Activated CD4-positive, CD25-positive, alpha-beta regulatory T cell treated with anti-CD3 and anti-CD28 coated beads, Interleukin-2, amount 50 U/mL, for 24 hours (primary cell): ENCODE data around the gene PRKAR1B.

Experiments used
- ATAC-seq, 2 donors: fragments of 150-1000 bp; cut with Tn5 transposase; one replicate each; pipeline ENCODE4 v1.10.0; 2021; ENCODE audit warnings: mild to moderate bottlenecking in 1 of 2, moderate library complexity in 1 of 2

The PRKAR1B gene

GRCh38 chr7:517774-518629 lies 209.1 kb downstream of the PRKAR1B start:
- no peak for ATAC-seq

GRCh38 chr7:516606-517456 lies 210.2 kb downstream of the PRKAR1B start:
- peak in 1 of 2 donors; percentile 24 for ATAC-seq

DNA sequence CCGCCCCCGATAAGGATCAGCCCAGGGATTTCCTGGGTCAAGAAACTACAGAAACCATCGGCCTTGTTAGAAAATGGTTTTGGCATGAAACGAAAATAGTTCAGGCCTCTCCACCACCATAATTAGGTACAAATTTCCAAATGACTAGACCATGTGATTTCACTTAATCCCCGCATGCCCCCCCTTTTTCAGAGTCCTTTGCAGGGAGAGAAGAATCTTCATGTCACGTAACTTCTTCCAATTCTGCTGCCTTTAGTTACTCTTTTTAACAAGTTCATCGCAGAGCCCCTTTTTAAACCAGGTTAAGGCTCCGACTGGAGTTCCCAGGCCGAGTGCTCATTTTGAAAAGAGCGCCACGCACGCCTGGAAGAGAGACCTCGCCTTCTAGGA lies 210.9 kb downstream of the PRKAR1B start:
- ATAC-seq = no peak

- no peak for ATAC-seq
These were observed 211.5 kb downstream of the PRKAR1B start for GRCh38 chr7:515628-516027.

DNA sequence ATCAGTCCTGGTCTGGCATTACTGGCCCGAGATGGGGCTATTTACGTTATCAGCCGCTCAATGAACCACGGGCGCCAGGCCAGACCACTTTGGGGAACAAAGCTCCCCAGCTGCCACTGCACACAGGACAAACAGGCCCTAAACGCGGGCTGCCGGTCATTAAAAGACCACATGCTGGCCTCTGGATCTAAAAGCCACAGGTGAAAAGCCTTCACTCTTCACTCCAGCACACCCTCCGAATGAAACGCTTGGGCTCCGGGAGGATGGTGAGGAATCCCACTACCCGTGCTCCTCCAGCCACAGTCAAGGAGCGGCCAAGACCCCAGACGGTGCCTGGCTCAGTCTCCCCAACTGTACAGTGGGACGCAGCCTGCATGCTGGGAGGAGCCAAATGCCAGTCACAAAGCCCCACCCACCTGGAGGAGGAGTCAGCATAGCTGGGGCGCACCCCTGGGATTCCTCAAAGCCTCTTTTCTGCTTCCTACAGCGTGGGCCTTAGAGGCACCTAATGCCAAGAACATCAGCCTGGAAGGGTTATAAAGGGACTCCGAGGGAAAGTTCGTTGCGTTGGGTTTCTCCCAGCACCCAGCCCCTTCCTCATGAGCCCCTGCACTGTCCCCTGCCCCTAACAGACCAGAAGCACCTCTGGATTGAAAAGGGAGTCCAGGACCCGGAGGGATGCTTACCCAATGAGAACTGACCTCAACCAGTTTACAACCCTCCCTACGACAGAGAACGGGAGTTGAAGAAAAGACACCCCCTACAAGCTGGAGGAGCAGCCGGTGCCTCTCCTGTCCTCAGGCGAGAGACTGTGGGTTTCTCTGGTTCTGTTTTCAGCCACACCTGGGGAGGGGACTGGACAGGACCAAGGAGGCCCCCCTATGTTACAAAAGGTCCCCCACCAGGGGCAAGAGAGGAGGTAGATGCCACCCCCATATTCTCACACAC lies 212.2 kb downstream of the PRKAR1B start:
- ATAC-seq = no peak

DNA sequence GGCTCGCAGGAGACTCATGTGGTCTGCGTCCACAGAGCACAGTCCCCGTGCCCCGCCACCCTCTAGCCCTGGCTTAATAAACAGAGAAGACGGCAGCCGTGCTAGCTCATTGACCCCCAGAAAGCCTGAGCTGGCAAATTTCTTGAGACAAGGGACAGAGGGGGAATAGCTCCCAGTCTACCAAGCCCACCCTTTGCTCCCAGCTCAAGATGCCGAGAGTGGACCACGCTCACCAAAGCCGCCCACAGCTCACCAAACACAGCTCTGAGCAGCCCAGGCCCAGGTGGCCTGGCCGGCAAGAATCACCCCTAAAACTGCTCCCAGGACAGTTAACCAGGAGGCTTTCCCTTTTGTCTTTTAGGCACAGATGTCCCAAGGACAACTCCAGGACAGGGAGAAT lies 212.8 kb downstream of the PRKAR1B start:
- no peak for ATAC-seq

- ATAC-seq = peak; percentile 16 to 48
These were observed 213.4 kb downstream of the PRKAR1B start for GRCh38 chr7:513521-514166.

DNA sequence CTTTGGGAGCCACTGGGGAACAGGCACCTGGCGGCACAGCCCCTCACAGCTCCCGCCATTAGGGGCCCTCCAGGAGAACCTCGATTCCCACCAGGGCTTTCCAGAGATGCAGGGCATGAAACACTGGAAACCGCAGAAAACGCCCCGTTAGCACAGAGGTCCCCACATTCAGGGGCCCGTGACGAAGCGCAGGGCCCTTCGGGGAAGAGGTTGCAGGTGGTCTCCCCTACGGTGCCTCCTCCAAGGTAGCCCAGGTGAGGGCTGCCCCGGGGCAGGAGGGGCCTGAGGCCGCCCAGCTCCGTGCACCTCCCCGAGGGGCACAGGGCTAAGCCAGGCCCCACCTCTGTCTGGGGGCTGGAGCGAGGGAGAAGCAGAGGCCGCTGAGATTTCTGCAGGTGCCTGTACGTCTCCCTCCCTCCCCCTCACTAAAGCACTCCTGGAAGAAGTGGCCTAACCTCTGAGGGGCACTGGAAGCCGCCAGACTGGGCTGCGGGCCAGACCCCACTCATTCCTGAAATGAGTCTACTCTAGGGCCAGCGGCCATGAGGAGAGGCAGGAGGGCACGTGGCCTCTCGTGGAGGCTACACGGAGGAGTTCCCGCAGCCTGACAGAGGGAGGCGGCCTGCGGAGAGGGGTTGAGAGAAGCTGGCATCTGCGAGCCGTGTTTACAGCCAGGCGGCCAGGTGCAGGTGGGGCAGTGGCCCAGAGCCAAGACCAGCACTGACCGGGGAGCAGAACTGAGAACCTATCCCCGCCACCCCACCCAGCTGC lies 214.4 kb downstream of the PRKAR1B start:
- ATAC-seq = no peak

- ATAC-seq = no peak
These were observed 215.0 kb downstream of the PRKAR1B start for GRCh38 chr7:512146-512510.

- no peak for ATAC-seq
These were observed 215.5 kb downstream of the PRKAR1B start for GRCh38 chr7:511476-512145.

DNA sequence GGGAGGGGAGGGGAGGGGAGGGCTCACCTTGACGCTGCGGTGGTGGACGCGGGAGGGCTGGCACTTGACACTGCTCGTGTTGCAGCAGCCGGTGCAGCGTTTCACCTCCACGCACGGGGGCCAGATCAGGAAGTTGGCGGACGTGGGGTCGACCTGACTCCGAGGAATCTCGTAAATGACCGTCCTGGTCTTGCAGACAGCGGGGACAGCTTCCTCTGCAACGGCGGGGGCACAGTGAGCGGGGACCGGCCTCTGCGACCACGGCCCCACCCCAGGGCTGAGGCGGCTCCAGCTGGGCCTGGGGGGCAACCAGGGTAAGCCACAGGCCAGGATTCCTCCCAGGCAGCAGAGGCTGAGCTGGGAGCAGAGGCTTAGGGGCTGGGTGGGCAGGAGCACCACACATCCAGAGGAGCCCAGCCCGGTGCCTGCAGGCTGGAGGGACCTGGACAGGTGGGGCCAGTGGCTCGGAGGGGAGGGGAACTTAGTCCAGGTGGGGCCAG lies 216.2 kb downstream of the PRKAR1B start:
- ATAC-seq = no peak

GRCh38 chr7:510131-510481 lies 217.0 kb downstream of the PRKAR1B start:
- ATAC-seq = no peak

DNA sequence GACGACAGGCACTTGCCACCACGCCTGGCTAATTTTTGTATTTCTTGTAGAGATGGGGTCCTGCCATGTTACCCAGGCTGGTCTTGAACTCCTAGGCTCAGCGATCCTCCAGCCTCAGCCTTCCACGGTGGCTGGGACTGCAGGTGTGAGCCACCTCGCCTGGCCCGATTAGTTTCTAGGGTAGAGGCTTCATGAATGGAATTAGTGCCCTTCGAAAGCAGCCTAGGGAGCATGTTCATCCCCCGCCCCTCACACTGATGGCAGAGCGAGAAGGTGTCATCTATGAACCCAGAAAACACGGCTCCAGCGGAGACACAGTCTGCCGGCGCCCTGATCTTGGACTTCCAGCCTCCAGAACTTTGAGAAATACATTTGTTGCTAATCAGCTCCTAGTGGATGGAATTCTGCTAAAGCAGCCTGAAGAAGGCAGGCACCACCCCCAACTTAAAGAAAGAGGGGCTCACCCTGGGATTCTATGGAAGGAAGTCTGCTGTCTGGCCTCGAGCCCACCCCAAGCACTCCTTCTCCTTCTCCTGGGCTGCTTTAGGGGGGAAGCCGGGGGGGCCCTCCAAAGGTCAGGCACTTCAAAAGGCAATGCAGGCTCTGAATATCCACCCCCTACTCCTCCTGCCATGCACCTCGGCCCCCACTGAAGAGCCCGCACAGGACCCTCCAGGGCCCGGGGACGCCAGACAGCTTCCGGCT lies 217.5 kb downstream of the PRKAR1B start:
- no peak for ATAC-seq

DNA sequence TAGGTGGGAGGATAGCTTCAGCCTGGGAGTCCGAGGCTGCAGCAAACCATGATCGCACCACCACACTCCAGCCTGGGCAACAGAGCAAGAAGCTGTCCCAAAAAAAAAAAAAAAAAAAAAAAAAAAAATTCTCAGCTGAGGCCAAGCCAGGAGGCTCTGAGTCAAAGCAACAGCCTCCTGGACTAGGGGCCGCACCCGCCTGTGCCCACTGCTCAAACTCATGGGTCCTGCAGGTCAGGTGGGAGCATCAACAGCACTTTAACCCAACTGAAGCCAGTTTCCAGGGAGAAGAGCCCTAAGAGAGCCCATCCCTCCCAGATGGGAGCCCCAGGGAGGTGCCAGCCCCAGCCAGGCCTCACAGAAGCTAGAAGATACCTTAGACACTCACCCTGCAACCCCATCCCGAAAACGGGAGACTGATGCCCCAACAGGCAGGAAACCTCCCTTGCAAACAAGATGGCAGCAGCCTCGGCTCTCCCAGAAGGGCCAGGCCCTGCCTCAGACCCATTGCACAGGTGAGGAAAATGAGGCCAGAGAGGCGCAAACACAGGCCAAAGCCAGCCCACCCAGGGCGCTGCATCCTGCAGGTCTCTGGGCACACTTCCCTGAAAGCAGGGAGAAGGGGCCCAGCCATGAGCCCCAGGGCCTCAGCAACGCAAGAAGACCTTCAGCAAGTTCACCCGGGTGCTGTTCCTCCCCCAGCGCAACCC lies 218.5 kb downstream of the PRKAR1B start:
- no peak for ATAC-seq

DNA sequence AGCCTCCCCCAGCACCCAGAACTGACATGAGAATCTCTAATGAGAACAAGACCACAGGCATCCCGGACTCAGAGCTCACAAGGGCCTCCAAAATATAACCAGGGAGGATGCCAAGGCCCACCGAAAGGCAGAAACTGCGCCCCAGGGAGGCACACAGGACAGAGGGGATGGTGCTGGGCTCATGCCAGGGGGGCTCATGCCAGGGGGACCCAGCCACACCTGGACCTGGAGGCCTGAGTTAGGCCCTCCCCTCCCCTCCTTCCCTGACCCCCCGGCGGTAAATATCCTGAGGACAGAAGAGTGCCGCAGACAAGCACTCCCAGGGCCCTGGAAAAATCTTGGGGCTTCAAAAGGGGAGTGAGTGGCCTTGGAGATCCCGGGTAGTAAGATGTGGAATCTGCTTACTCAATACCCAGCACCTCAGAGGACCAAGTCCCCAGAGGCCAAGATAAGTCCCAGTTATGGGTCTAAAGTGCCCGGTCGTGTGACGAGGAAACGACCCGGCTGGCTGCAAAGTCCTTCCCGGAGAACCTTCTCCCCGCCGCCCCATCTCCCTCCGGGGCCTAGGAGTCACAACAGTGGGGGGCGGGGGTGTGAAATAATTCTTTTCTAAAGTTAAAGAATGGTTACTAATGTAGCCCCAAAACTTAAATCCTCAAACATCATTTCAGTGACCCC lies 219.3 kb downstream of the PRKAR1B start:
- ATAC-seq = no peak

GRCh38 chr7:506921-507622 lies 220.0 kb downstream of the PRKAR1B start:
- ATAC-seq = no peak

GRCh38 chr7:506391-506831 lies 220.7 kb downstream of the PRKAR1B start:
- no peak for ATAC-seq

DNA sequence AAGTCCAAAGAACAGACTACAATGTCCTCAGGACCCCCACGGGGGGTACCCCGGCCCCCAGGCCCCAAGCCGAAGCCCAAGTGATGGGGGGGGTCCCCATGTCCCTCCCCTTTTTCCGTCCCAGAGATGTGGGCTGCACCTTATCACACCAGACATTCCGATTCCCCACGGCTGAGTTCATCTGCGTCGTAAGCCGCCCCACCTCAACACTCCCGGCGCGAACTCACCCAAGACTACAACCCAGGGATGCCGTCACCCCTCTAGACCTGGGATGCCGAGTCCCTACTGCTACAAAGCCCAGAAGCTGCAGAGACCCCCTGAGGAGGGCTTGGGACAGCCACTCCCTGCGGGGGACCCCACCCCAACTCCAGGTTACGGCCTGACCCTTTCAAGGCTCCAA lies 221.9 kb downstream of the PRKAR1B start:
- ATAC-seq = no peak
